KOPT-K1 (cell line): ENCODE results near the gene ENO2.

Experiments
- H3K27ac ChIP-seq: fragments of 200-600 bp; sonication (generic); 2 replicates; pipeline ENCODE4 v1.5.1; 2016; ENCODE audit warnings: antibody characterized with exemption, mild to moderate bottlenecking, low read depth, low read length; ENCODE audit not compliant: poor library complexity, severe bottlenecking
- H3K36me3 ChIP-seq: fragments of 200-600 bp; sonication (generic); 2 replicates; pipeline ENCODE4 v1.5.1; 2017; ENCODE audit warnings: antibody characterized with exemption, mild to moderate bottlenecking, low read length, moderate library complexity; ENCODE audit not compliant: insufficient read depth
- H3K9me3 ChIP-seq: fragments of 200-600 bp; sonication (generic); 2 replicates; pipeline ENCODE4 v1.5.1; 2017; ENCODE audit warnings: antibody characterized with exemption, low read length, mild to moderate bottlenecking; ENCODE audit not compliant: insufficient read depth, poor library complexity, severe bottlenecking

The ENO2 gene

GRCh38 chr12:6932766-6933165 lies 18.4 kb downstream of the ENO2 start:
- no peaks in the 10 kb centered on the region for H3K9me3 ChIP-seq
- peaks cover 28% of the 10 kb centered on the region for H3K36me3 ChIP-seq
- H3K27ac ChIP-seq, result peak overlapping the region; percentile 26

- H3K36me3 ChIP-seq, result peaks cover 28% of the 10 kb centered on the region
- H3K27ac ChIP-seq, result no peak overlapping the region
- no peaks in the 10 kb centered on the region for H3K9me3 ChIP-seq
Observed at GRCh38 chr12:6934110-6934509, 19.7 kb downstream of the ENO2 start.

GRCh38 chr12:6935371-6936193 lies 21.2 kb downstream of the ENO2 start:
- Histone ChIP-seq H3K36me3 (peaks cover 32% of the 10 kb centered on the region), H3K9me3 (no peaks in the 10 kb centered on the region), H3K27ac (peak overlapping the region; percentile 94)

- Histone ChIP-seq H3K36me3 (peaks cover 38% of the 10 kb centered on the region), H3K27ac (peak overlapping the region; percentile 94), H3K9me3 (no peaks in the 10 kb centered on the region)
Observed at GRCh38 chr12:6936194-6936635, 21.8 kb downstream of the ENO2 start.

GRCh38 chr12:6936636-6937480 lies 22.5 kb downstream of the ENO2 start:
- H3K9me3 ChIP-seq, result no peaks in the 10 kb centered on the region
- peak overlapping the region; percentile 94 for H3K27ac ChIP-seq
- peaks cover 45% of the 10 kb centered on the region for H3K36me3 ChIP-seq

GRCh38 chr12:6937481-6938352 lies 23.3 kb downstream of the ENO2 start:
- Histone ChIP-seq H3K27ac (peak overlapping the region; percentile 94), H3K36me3 (peaks cover 45% of the 10 kb centered on the region)

GRCh38 chr12:6938353-6939190 lies 24.2 kb downstream of the ENO2 start:
- H3K36me3 ChIP-seq, result peaks cover 43% of the 10 kb centered on the region
- H3K27ac ChIP-seq, result peak overlapping the region; percentile 94
- no peaks in the 10 kb centered on the region for H3K9me3 ChIP-seq

More at GRCh38 chr12:6937481-6938352, 23.3 kb downstream of the ENO2 start:
- H3K9me3 ChIP-seq, result no peaks in the 10 kb centered on the region

- Histone ChIP-seq H3K9me3 (no peaks in the 10 kb centered on the region), H3K36me3 (peaks cover 37% of the 10 kb centered on the region), H3K27ac (no peak overlapping the region)
Observed at GRCh38 chr12:6939191-6939540, 24.8 kb downstream of the ENO2 start.

- H3K27ac ChIP-seq, result no peak overlapping the region
- peaks cover 16% of the 10 kb centered on the region; the same call in 1 of the 2 replicates for H3K36me3 ChIP-seq
Observed at GRCh38 chr12:6941267-6941666, 26.9 kb downstream of the ENO2 start.

GRCh38 chr12:6941782-6942181 lies 27.4 kb downstream of the ENO2 start:
- Histone ChIP-seq H3K36me3 (peaks cover 16% of the 10 kb centered on the region; the same call in 1 of the 2 replicates), H3K27ac (no peak overlapping the region), H3K9me3 (no peaks in the 10 kb centered on the region)

More at GRCh38 chr12:6941267-6941666, 26.9 kb downstream of the ENO2 start:
- no peaks in the 10 kb centered on the region for H3K9me3 ChIP-seq

GRCh38 chr12:6942331-6942665 lies 27.9 kb downstream of the ENO2 start:
- H3K27ac ChIP-seq, result peak overlapping the region; percentile 93
- no peaks in the 10 kb centered on the region for H3K9me3 ChIP-seq

GRCh38 chr12:6943389-6943721 lies 29.0 kb downstream of the ENO2 start:
- Histone ChIP-seq H3K9me3 (no peaks in the 10 kb centered on the region), H3K27ac (peak overlapping the region; percentile 93), H3K36me3 (peaks cover 16% of the 10 kb centered on the region; the same call in 1 of the 2 replicates)

More at GRCh38 chr12:6942331-6942665, 27.9 kb downstream of the ENO2 start:
- H3K36me3 ChIP-seq, result peaks cover 16% of the 10 kb centered on the region; the same call in 1 of the 2 replicates

GRCh38 chr12:6943722-6944380 lies 29.5 kb downstream of the ENO2 start, which contains the start of the genes C12orf57 and RNU7-1:
Gene C12orf57 (plus strand): TSS chr12:6944022. CDS start chr12:6944122, 100 bp downstream.
Gene RNU7-1 (plus strand): TSS chr12:6943816.
- Histone ChIP-seq H3K9me3 (no peaks in the 10 kb centered on the region), H3K27ac (peak within 1 kb of the TSS; percentile 93), H3K36me3 (peaks cover 16% of the 10 kb centered on the region; the same call in 1 of the 2 replicates)
